ENCODE results near the gene INPP5A.
"Not testable (repeated sequence)": the region's sequence is repeated elsewhere in the genome, so short reads cannot be mapped to it uniquely, and the experiment has no call there.

INPP5A gene

DNA sequence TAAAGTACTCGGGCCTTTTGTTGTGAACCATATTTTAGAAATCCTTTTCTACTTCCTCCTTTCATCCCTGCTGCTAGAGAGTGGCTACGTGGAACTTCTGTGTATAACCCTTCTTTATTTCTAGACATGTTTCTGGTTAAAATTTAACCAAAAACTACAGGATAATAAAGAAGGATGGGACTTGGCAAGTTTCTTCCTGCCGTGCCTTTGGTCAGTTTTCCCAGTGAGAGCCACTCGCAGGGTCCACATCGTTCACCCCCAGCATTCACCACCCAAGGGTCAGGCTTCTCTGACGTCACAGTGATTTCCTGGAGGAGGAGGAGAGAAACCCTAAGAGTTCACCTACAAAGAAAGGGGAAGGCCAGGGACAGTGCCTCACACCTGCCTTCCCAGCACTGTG is 203.0 kb downstream of the INPP5A start:
- TF ChIP-seq SUZ12 (IDR thresholded peaks at IDR 0.05; ENCODE audit: extremely low read depth, insufficient read depth, insufficient read length) (no peak), YY1 (IDR thresholded peaks at IDR 0.05; ENCODE audit: insufficient read depth, insufficient read length) (no peak), ZNF274 (IDR thresholded peaks at IDR 0.05; ENCODE audit: low read depth, low read length) (no peak)
- Histone ChIP-seq H3K9me3 (ENCODE audit: insufficient read depth, low read length) (no peaks in the 10 kb centered on the region), H3K4me1 (ENCODE audit: insufficient read depth, insufficient read length) (peaks cover 24% of the 10 kb centered on the region), H3K27me3 (ENCODE audit: insufficient read depth, insufficient read length) (no peaks in the 10 kb centered on the region), H3K36me3 (ENCODE audit: insufficient read depth, insufficient read length, low read length) (peaks cover 2% of the 10 kb centered on the region), H3K4me3 (ENCODE audit: insufficient read length, low read depth) (no peak overlapping the region), H3K9ac (ENCODE audit: insufficient read length, low read depth) (no peak overlapping the region)
- no peak for DNase-seq (ENCODE audit: low read depth, low spot score)

DNA sequence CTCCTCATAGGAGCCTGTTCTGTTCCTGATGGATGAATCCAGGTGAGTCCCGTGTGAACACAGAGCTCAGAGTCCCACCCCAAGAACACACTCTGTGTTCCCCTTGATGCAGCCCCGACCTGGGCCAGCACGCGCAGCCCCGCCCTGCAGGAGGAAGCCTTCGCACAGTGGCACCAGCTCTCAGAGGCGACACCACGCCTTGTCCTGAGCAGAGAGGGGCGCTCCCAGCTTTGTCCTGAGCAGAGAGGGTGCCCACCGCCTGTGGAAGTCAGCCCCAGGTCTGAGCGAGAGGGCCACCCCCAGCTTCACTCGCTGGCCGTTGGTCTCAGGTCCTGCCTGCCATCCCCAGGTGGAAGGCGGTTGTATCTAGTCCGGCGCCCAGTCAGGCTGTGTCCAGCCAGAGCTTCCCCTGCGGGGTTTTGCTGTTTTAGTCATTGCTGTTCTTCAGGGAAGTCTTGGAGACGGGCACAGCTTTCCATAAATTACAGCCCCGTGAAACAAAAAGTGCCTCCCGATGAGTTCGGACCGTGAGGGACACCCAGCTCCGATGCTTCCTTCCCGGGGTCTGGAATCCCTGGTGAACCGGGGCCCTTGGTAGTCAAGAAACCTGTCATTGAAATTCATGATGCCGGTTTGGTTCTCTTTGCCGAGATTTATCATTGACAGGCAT is 204.7 kb downstream of the INPP5A start:
- no peaks in the 10 kb centered on the region for H3K36me3 ChIP-seq (ENCODE audit: insufficient read depth, insufficient read length, low read length)
- no peak overlapping the region for H3K9ac ChIP-seq (ENCODE audit: insufficient read length, low read depth)
- no peak for DNase-seq (ENCODE audit: low read depth, low spot score)
- peaks cover 31% of the 10 kb centered on the region for H3K4me1 ChIP-seq (ENCODE audit: insufficient read depth, insufficient read length)
- no peaks in the 10 kb centered on the region for H3K27me3 ChIP-seq (ENCODE audit: insufficient read depth, insufficient read length)
- no peak overlapping the region for H3K4me3 ChIP-seq (ENCODE audit: insufficient read length, low read depth)
- TF ChIP-seq SUZ12 (IDR thresholded peaks at IDR 0.05; ENCODE audit: extremely low read depth, insufficient read depth, insufficient read length) (no peak), ZNF274 (IDR thresholded peaks at IDR 0.05; ENCODE audit: low read depth, low read length) (no peak), YY1 (IDR thresholded peaks at IDR 0.05; ENCODE audit: insufficient read depth, insufficient read length) (no peak)
- no peaks in the 10 kb centered on the region for H3K9me3 ChIP-seq (ENCODE audit: insufficient read depth, low read length)

DNA sequence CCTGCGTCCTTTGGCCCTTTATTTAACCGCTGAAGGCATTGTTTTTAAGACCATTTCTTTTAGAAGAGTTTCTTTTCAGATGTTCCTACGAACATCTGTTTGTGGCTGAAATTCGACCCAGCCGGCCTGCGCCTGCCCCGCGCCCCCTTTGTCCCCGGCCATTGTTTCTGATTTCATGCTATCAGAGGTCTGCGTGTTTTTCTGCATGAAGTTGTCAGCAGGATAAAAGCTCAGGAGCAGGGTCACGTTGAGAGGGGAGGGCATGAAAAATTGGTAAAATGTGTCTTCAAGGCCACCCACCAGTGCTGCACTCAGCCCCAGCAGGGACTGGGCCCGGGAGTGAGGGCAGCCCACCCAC is 205.2 kb downstream of the INPP5A start:
- TF ChIP-seq YY1 (IDR thresholded peaks at IDR 0.05; ENCODE audit: insufficient read depth, insufficient read length) = no peak
- TF ChIP-seq ZNF274 (IDR thresholded peaks at IDR 0.05; ENCODE audit: low read depth, low read length) = no peak
- TF ChIP-seq SUZ12 (IDR thresholded peaks at IDR 0.05; ENCODE audit: extremely low read depth, insufficient read depth, insufficient read length) = no peak
- Histone ChIP-seq H3K4me1 (ENCODE audit: insufficient read depth, insufficient read length) (peaks cover 29% of the 10 kb centered on the region), H3K27me3 (ENCODE audit: insufficient read depth, insufficient read length) (no peaks in the 10 kb centered on the region), H3K36me3 (ENCODE audit: insufficient read depth, insufficient read length, low read length) (no peaks in the 10 kb centered on the region), H3K4me3 (ENCODE audit: insufficient read length, low read depth) (no peak overlapping the region), H3K9me3 (ENCODE audit: insufficient read depth, low read length) (no peaks in the 10 kb centered on the region), H3K9ac (ENCODE audit: insufficient read length, low read depth) (no peak overlapping the region)
- DNase-seq (ENCODE audit: low read depth, low spot score) = no peak

DNA sequence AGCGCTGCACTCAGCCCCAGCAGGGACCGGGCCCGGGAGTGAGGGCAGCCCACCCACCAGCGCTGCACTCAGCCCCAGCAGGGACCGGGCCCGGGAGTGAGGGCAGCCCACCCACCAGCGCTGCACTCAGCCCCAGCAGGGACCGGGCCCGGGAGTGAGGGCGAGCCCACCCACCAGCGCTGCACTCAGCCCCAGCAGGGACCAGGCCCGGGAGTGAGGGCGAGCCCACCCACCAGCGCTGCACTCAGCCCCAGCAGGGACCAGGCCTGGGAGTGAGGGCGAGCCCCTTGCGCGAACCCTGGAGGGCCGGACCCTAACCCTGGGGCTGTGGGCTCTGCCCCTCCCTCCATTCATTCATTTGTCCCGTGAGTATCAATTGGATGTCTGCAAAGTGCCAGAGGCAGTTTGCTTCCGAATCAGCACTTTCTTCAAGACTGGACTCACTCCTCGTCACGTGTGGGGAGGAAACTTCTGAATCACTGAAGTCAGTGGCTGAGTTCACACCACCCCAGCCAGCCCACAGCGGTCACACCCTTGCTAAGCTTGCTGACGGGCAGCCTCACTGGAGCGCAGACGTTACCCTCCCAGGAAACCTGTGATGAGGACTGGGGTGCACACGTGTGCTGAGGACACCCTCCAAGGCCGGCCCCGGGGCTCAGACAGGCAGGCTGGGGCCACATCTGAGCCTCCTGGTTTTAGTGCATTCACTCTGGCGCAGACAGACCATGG is 205.8 kb downstream of the INPP5A start:
- not testable (repeated sequence) for H3K36me3 ChIP-seq (ENCODE audit: insufficient read depth, insufficient read length, low read length); H3K9me3 ChIP-seq (ENCODE audit: insufficient read depth, low read length); H3K9ac ChIP-seq (ENCODE audit: insufficient read length, low read depth); DNase-seq (ENCODE audit: low read depth, low spot score); H3K4me3 ChIP-seq (ENCODE audit: insufficient read length, low read depth); H3K27me3 ChIP-seq (ENCODE audit: insufficient read depth, insufficient read length)
- peaks cover 29% of the 10 kb centered on the region for H3K4me1 ChIP-seq (ENCODE audit: insufficient read depth, insufficient read length)

DNA sequence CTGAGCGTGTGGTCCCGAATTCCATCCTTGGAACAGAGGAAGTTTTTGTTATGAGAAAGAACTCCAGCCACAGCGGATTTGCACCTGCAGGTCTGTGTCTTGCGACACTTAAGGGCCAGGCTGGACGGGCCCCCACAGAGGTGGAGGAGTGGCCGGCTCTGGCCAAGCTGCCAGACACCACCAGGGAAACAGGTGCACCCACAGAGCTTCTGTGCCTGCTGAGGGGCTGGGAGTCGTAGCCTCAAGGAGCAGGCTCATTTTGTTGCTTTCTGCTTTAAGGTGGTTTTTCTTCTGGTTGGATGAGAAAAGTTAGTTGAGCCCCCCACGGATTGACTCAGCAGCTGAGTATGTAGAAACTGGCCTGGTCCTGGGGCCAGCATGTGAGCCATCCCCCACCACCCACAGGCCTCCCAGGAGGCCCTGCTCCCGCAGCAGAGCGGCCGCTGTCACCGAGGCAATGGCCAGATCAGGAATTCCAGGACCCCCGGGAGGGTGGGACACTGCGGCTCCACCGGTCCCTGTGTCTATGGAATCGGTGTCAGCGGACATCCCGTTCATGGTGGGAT is 206.4 kb downstream of the INPP5A start:
- Histone ChIP-seq H3K9me3 (ENCODE audit: insufficient read depth, low read length) (no peaks in the 10 kb centered on the region), H3K4me3 (ENCODE audit: insufficient read length, low read depth) (no peak overlapping the region), H3K4me1 (ENCODE audit: insufficient read depth, insufficient read length) (peaks cover 32% of the 10 kb centered on the region), H3K9ac (ENCODE audit: insufficient read length, low read depth) (no peak overlapping the region), H3K36me3 (ENCODE audit: insufficient read depth, insufficient read length, low read length) (no peaks in the 10 kb centered on the region), H3K27me3 (ENCODE audit: insufficient read depth, insufficient read length) (no peaks in the 10 kb centered on the region)
- TF ChIP-seq YY1 (IDR thresholded peaks at IDR 0.05; ENCODE audit: insufficient read depth, insufficient read length) = no peak
- TF ChIP-seq SUZ12 (IDR thresholded peaks at IDR 0.05; ENCODE audit: extremely low read depth, insufficient read depth, insufficient read length) = no peak
- no peak for TF ChIP-seq ZNF274 (IDR thresholded peaks at IDR 0.05; ENCODE audit: low read depth, low read length)
- DNase-seq (ENCODE audit: low read depth, low spot score) = no peak

DNA sequence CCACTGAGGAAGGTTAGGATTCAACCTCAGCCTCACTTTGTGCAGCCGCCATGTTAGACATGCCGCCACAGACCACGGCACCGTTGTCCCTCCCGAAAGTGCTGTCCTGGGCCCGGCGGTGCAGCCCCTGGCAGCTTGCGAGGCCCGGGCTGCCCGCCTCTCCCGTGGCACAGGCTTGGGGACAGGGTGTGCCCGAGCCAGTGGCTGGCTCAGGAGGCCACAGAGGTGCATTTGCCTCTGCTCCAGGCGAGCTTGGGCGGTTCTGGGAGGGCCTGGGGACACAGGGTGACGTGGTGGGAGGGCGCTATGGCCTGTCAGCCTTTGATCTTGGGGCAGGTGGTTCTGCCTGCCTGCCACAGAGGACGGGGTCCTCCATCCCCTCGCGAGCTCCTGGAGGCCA is 207.3 kb downstream of the INPP5A start:
- Histone ChIP-seq H3K9ac (ENCODE audit: insufficient read length, low read depth) (no peak overlapping the region), H3K9me3 (ENCODE audit: insufficient read depth, low read length) (no peaks in the 10 kb centered on the region), H3K4me1 (ENCODE audit: insufficient read depth, insufficient read length) (peaks cover 37% of the 10 kb centered on the region), H3K27me3 (ENCODE audit: insufficient read depth, insufficient read length) (no peaks in the 10 kb centered on the region), H3K36me3 (ENCODE audit: insufficient read depth, insufficient read length, low read length) (no peaks in the 10 kb centered on the region), H3K4me3 (ENCODE audit: insufficient read length, low read depth) (no peak overlapping the region)
- TF ChIP-seq SUZ12 (IDR thresholded peaks at IDR 0.05; ENCODE audit: extremely low read depth, insufficient read depth, insufficient read length) = no peak
- no peak for TF ChIP-seq ZNF274 (IDR thresholded peaks at IDR 0.05; ENCODE audit: low read depth, low read length)
- no peak for TF ChIP-seq YY1 (IDR thresholded peaks at IDR 0.05; ENCODE audit: insufficient read depth, insufficient read length)
- no peak for DNase-seq (ENCODE audit: low read depth, low spot score)

DNA sequence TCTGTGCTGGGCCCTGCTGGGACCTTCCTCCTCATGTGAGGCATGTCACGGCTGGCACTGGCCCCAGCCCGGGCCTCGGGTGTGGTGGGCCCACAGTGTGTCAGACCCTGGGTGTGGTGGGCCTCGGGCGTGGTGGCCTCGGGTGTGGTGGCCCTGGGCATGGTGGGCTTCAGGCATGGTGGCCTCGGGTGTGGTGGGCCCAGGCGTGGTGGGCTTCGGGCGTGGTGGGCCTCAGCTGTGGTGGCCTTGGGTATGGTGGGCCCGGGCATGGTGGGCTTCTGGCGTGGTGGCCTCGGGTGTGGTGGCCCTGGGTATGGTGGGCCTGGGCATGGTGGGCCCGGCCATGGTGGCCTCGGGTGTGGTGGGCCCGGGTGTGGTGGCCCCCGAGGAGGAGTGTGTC is 207.9 kb downstream of the INPP5A start:
- Histone ChIP-seq H3K36me3 (ENCODE audit: insufficient read depth, insufficient read length, low read length) (peaks cover 4% of the 10 kb centered on the region), H3K9ac (ENCODE audit: insufficient read length, low read depth) (peak overlapping the region; percentile 45), H3K4me1 (ENCODE audit: insufficient read depth, insufficient read length) (peaks cover 37% of the 10 kb centered on the region), H3K9me3 (ENCODE audit: insufficient read depth, low read length) (no peaks in the 10 kb centered on the region), H3K4me3 (ENCODE audit: insufficient read length, low read depth) (no peak overlapping the region), H3K27me3 (ENCODE audit: insufficient read depth, insufficient read length) (no peaks in the 10 kb centered on the region)
- no peak for DNase-seq (ENCODE audit: low read depth, low spot score)
- TF ChIP-seq SUZ12 (IDR thresholded peaks at IDR 0.05; ENCODE audit: extremely low read depth, insufficient read depth, insufficient read length) (no peak), ZNF274 (IDR thresholded peaks at IDR 0.05; ENCODE audit: low read depth, low read length) (no peak), YY1 (IDR thresholded peaks at IDR 0.05; ENCODE audit: insufficient read depth, insufficient read length) (no peak)
